GM23248 (cell line): ENCODE results near the gene PDE10A. TPM values are rescaled to one million over a fixed set of nuclear protein-coding genes. Genes with fewer than 3 reads are reported as not detected.

Source experiments
- DNase-seq: peaks from one replicate; pipeline ENCODE4 v3.0.0-alpha.2; 2015
- H2AFZ ChIP-seq: fragments of 200-600 bp; sonication (generic); 2 replicates; pipeline ENCODE4 v1.6.1; 2016; ENCODE audit warnings: antibody characterized with exemption
- H3F3A ChIP-seq: fragments of 200-600 bp; sonication (generic); 2 replicates; pipeline ENCODE4 v1.6.1; 2016; ENCODE audit warnings: mild to moderate bottlenecking, antibody characterized with exemption, mixed run types; ENCODE audit not compliant: insufficient read depth
- H3K27ac ChIP-seq: fragments of 200-600 bp; sonication (generic); 2 replicates; pipeline ENCODE4 v1.5.1; 2016; ENCODE audit warnings: mild to moderate bottlenecking
- H3K27me3 ChIP-seq: fragments of 200-600 bp; sonication (generic); replicated peaks from 2 replicates; pipeline ENCODE4 v1.6.1; 2016; ENCODE audit warnings: mild to moderate bottlenecking; ENCODE audit not compliant: insufficient read depth
- H3K36me3 ChIP-seq: fragments of 200-600 bp; sonication (generic); 2 replicates; pipeline ENCODE4 v1.6.1; 2016; ENCODE audit warnings: low read depth, mild to moderate bottlenecking
- H3K4me1 ChIP-seq: fragments of 200-600 bp; sonication (generic); 2 replicates; pipeline ENCODE4 v1.6.1; 2016; ENCODE audit warnings: mild to moderate bottlenecking; ENCODE audit not compliant: insufficient read depth
- H3K4me2 ChIP-seq: fragments of 200-600 bp; sonication (generic); one replicate; pipeline ENCODE4 v1.6.1; 2016; ENCODE audit warnings: mild to moderate bottlenecking; ENCODE audit not compliant: unreplicated experiment
- H3K4me3 ChIP-seq: fragments of 200-600 bp; sonication (generic); 2 replicates; pipeline ENCODE4 v1.5.1; 2016; ENCODE audit warnings: mild to moderate bottlenecking
- H3K79me2 ChIP-seq: fragments of 200-600 bp; sonication (generic); 2 replicates; pipeline ENCODE4 v1.6.1; 2016; ENCODE audit warnings: mild to moderate bottlenecking; ENCODE audit not compliant: insufficient read depth
- H3K9ac ChIP-seq: fragments of 200-600 bp; sonication (generic); 2 replicates; pipeline ENCODE4 v1.6.1; 2016; ENCODE audit warnings: mild to moderate bottlenecking
- H3K9me2 ChIP-seq: fragments of 200-600 bp; sonication (generic); 2 replicates; pipeline ENCODE4 v1.6.1; 2016; ENCODE audit warnings: mixed run types, mild to moderate bottlenecking, moderate library complexity; ENCODE audit not compliant: insufficient read depth
- H3K9me3 ChIP-seq: fragments of 200-600 bp; sonication (generic); one replicate; pipeline ENCODE4 v1.6.1; 2017; ENCODE audit warnings: low read depth
- H4K20me1 ChIP-seq: fragments of 200-600 bp; sonication (generic); 2 replicates; pipeline ENCODE4 v1.6.0; 2016; ENCODE audit not compliant: insufficient read depth
- EZH2 ChIP-seq: fragments of 200-600 bp; sonication (generic); IDR thresholded peaks from 2 replicates; pipeline ENCODE4 v1.6.1; 2018; ENCODE audit warnings: antibody characterized with exemption, mild to moderate bottlenecking; ENCODE audit not compliant: insufficient read depth, poor library complexity, severe bottlenecking
- EZH2phosphoT487 ChIP-seq: fragments of 200-600 bp; sonication (generic); IDR thresholded peaks from 2 replicates; pipeline ENCODE4 v1.6.1; 2018; ENCODE audit warnings: antibody characterized with exemption, moderate library complexity, mild to moderate bottlenecking, low read depth; ENCODE audit not compliant: insufficient read depth
- WGBS, 2 experiments: methylation state at CpG; one replicate each; pipeline ENCODE4 v1.1.6; 2015 to 2017; ENCODE audit warnings: low lambda C conversion rate in 2 of 2, low coverage in 1 of 2; ENCODE audit errors: missing lambda C conversion rate in 2 of 2; 5-methylcytosine and 5-hydroxymethylcytosine counted together
- in situ Hi-C: fragments of 300-500 bp; cut with MboI; formaldehyde crosslinking; loops from 2 replicates; pipeline ENCODE4 v1.15.0; 2020
- polyA plus RNA-seq: library from polyadenylated mRNA; unstranded; fragments of >200 nt; fragmentation: Nextera tagmentation; extraction: Ambion mirVana; gene quantifications from 2 replicates; pipeline ENCODE4 v1.2.1, GENCODE V29; 2016
- total RNA-seq: library from RNA; depleted of rRNA; stranded (reverse); fragments of >200 nt; shearing (Covaris generic); gene quantifications from 2 replicates; pipeline ENCODE4 v1.2.3, GENCODE V29; 2014

Gene PDE10A
- total and polyA plus RNA-seq, 2 experiments from 2014 or later: 0.11 to 0.21 TPM

DNA sequence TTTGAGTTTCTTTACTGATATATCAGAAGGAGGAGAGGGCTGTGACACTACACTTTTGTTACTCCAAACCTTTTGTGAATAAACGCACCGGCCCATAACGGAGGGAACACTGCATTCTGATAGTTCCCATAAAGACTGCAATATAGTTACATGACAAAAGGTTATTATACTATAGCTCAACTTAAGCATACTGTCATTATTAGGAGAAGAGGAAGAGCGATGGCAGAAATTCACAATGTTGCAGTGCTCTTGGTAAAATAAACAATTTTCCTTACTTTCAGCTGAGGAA, 2.3 kb upstream of the PDE10A start:
- Histone ChIP-seq H3K4me3 (no peak overlapping the region), H3K9me2 (no peaks in the 10 kb centered on the region), H3K27me3 (peaks cover 61% of the 10 kb centered on the region), H4K20me1 (no peaks in the 10 kb centered on the region), H3K4me1 (no peaks in the 10 kb centered on the region), H3K79me2 (no peaks in the 10 kb centered on the region), H2AFZ (no peak overlapping the region), H3K27ac (no peak overlapping the region), H3K4me2 (no peak overlapping the region), H3F3A (no peaks in the 10 kb centered on the region), H3K9me3 (no peaks in the 10 kb centered on the region), H3K36me3 (no peaks in the 10 kb centered on the region), H3K9ac (no peak overlapping the region)
- no peak for DNase-seq
- no peak for TF ChIP-seq EZH2phosphoT487
- TF ChIP-seq EZH2: no peak
- in situ Hi-C loops: no loop called here
- 1 to 3% methylated on average over 4 of the region's 4 CpGs for WGBS, 2 experiments

DNA sequence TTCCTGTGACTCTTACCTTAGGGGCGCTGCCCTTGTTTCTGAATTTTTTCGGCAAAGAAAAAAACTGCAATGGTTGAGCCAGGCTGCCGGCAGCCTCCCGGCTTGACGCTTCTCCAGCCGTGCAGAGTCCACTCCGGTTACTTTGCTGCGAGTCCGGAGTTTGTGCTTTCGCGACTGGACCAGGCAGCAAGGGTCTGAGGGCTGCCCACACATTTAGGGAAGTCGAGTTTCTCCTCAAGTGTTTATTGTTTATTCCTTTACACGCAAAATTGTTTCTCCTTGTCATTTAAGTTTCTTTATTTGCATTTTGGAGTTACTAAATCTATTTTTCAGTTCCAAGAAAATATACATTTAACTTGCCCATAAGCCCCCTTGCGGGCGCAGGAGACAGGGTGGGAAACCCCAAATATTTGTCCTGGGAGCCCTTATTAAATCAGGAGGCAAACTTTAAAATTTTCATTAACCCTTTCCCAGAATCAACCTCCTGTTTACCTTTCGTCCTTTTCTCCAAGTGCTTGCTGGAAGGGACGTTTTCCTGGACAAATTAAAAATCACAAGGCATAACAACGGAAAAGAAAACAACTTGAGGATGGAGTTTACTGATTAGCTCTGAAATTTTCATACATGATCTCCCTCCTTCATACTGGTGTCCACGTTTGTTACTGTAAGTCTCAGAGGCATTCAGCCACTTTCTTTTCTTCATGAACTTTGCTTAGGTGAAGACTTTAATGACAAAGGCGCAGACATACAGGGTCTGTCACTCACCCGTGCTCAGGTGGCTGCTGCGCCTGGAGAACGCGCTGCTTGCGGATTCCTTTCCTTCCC, 1.7 kb upstream of the PDE10A start:
- no peaks in the 10 kb centered on the region for H4K20me1 ChIP-seq
- H3K4me1 ChIP-seq: no peaks in the 10 kb centered on the region
- no peaks in the 10 kb centered on the region for H3K36me3 ChIP-seq
- no peaks in the 10 kb centered on the region for H3K9me3 ChIP-seq
- H3K9me2 ChIP-seq: no peaks in the 10 kb centered on the region
- H3K79me2 ChIP-seq: no peaks in the 10 kb centered on the region
- no peak overlapping the region for H2AFZ ChIP-seq
- no peak for DNase-seq
- H3K9ac ChIP-seq: no peak overlapping the region
- no peak overlapping the region for H3K4me3 ChIP-seq
- in situ Hi-C loops: no loop called here
- 8 to 11% methylated on average over 25 of the region's 25 CpGs for WGBS, 2 experiments
- H3K27me3 ChIP-seq: peaks cover 67% of the 10 kb centered on the region
- no peak overlapping the region for H3K4me2 ChIP-seq
- no peak for TF ChIP-seq EZH2
- no peak for TF ChIP-seq EZH2phosphoT487
- H3F3A ChIP-seq: no peaks in the 10 kb centered on the region
- H3K27ac ChIP-seq: no peak overlapping the region

DNA sequence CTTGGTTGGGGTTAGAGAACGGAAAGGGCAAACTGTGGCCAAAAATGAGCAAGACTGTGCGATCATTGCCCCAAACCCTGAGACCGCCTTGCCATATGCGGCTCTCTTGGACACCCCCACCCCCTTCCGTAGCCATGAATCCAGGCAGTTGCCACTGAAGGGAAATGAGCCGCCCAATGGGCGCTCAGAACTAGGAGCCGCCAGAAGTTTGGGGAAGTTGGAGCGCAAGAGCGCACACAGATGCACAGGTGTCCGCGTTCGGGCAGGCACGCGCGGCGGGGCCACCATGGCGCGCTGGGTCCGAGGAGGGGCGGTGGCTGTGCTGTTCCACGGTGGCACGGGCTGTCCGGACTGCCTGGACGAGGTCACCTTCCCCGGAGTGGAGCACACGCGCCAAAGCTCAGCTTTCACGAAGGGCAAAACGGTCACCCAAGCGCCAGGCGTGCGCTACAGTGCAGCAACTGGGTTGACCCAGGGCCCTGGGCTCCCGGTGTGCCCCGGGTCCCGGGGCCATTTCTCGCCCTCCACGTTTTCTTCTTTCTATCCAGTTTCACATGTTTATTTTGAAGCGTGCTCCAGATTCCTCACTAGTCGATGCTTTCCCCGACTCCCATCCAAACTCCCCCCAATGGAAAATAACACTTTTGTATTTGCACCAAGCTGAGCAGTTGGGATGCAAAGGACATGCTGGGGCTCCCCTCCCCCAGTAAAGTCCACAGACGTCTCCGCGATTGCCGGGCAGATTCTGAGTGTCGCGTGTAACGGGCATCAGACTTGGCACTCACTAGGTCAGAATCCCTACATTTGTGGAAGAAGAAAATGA, 906 bp upstream of the PDE10A start:
- WGBS, 2 experiments: 7 to 9% methylated on average over 27 to 34 of the region's 48 CpGs
- no peaks in the 10 kb centered on the region for H3K9me2 ChIP-seq
- no peaks in the 10 kb centered on the region for H3K9me3 ChIP-seq
- no peak overlapping the region for H3K27ac ChIP-seq
- H2AFZ ChIP-seq: 0 out of 2 replicates have a peak overlapping the region, but pooled peaks have one; percentile 29
- no peaks in the 10 kb centered on the region for H3K79me2 ChIP-seq
- no peak overlapping the region for H3K4me3 ChIP-seq
- peak overlapping the region; percentile 53 for H3K4me2 ChIP-seq
- no peaks in the 10 kb centered on the region for H4K20me1 ChIP-seq
- no peaks in the 10 kb centered on the region for H3K36me3 ChIP-seq
- in situ Hi-C loops: no loop called here
- peak; percentile 16 for DNase-seq
- no peaks in the 10 kb centered on the region for H3F3A ChIP-seq
- no peak overlapping the region for H3K9ac ChIP-seq
- no peaks in the 10 kb centered on the region for H3K4me1 ChIP-seq
- peaks cover 75% of the 10 kb centered on the region for H3K27me3 ChIP-seq
- TF ChIP-seq EZH2: peak; percentile 10
- TF ChIP-seq EZH2phosphoT487: no peak

DNA sequence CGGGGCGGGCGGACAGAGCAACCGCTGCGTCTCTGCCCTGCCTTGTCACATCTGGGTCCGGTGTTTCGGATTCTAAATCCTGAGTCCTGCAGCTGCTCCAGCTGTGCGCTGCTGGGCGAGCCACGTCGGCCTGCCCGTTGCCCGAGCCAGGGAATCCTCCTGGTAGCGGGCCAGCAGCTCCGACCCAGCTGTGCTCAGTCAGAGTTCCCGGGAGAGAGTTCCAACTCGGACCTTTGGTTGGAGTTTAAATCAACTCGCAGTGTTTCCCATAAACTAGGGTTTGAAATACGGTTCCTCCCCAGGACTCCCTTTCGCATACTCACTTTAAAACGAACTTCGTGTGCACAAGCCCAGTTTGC, 315 bp upstream of the PDE10A start:
- TF ChIP-seq EZH2 (peak; percentile 68), EZH2phosphoT487 (no peak)
- Histone ChIP-seq H4K20me1 (no peaks in the 10 kb centered on the region), H3K9me2 (no peaks in the 10 kb centered on the region), H3F3A (no peaks in the 10 kb centered on the region), H3K36me3 (no peaks in the 10 kb centered on the region), H3K27ac (no peak overlapping the region), H3K9ac (no peak overlapping the region), H3K9me3 (no peaks in the 10 kb centered on the region), H3K4me3 (peak overlapping the region; percentile 43), H3K79me2 (no peaks in the 10 kb centered on the region), H2AFZ (0 out of 2 replicates have a peak overlapping the region, but pooled peaks have one; percentile 29), H3K4me2 (peak overlapping the region; percentile 53), H3K27me3 (peaks cover 80% of the 10 kb centered on the region), H3K4me1 (no peaks in the 10 kb centered on the region)
- peak; percentile 40 for DNase-seq
- in situ Hi-C loops: no loop called here
- WGBS, 2 experiments: 1 to 2% methylated on average over 22 of the region's 22 CpGs
